GM13976 (cell line): ENCODE results near the gene GLIPR1L1.

Experiments
- DNase-seq: peaks from one replicate; pipeline ENCODE4 v3.0.0; 2012; ENCODE audit warnings: low spot score
- CTCF ChIP-seq: IDR thresholded peaks from 2 replicates; pipeline ENCODE4 v1.5.1; 2012; ENCODE audit warnings: borderline replicate concordance, mild to moderate bottlenecking; ENCODE audit not compliant: insufficient read depth; ENCODE audit errors: extremely low read depth, missing control alignments, control extremely low read depth
- in situ Hi-C: fragments of 300-500 bp; cut with MboI; formaldehyde crosslinking; loops from one replicate; pipeline ENCODE4 v1.12.0; 2022; ENCODE audit warnings: low sequenced_read_pairs, mixed read lengths, inconsistent platforms; ENCODE audit not compliant: unreplicated experiment

The GLIPR1L1 gene

GRCh38 chr12:75302781-75303180 is 31.7 kb upstream of the GLIPR1L1 start:
- in situ Hi-C loops = no loop called here
- DNase-seq = no peak
- TF ChIP-seq CTCF = no peak

GRCh38 chr12:75305412-75306332 is 28.8 kb upstream of the GLIPR1L1 start:
- in situ Hi-C loops = no loop called here
- no peak for DNase-seq
- TF ChIP-seq CTCF = no peak

GRCh38 chr12:75308279-75308678 is 26.2 kb upstream of the GLIPR1L1 start:
- no peak for DNase-seq
- in situ Hi-C loops = no loop called here
- no peak for TF ChIP-seq CTCF

- no peak for DNase-seq
- in situ Hi-C loops = no loop called here
- no peak for TF ChIP-seq CTCF
Measured at GRCh38 chr12:75311369-75311768, 23.1 kb upstream of the GLIPR1L1 start.

- no peak for DNase-seq
- in situ Hi-C loops = no loop called here
- no peak for TF ChIP-seq CTCF
Measured at GRCh38 chr12:75315518-75315917, 19.0 kb upstream of the GLIPR1L1 start.

- in situ Hi-C loops = no loop called here
- no peak for DNase-seq
- TF ChIP-seq CTCF = no peak
Measured at GRCh38 chr12:75317784-75318183, 16.7 kb upstream of the GLIPR1L1 start.
